Stomach (tissue), 9 donors: ENCODE results near the gene GNRHR. TPM values are rescaled to one million over a fixed set of nuclear protein-coding genes. Genes with fewer than 3 reads are reported as not detected.

Experiments
- DNase-seq, 2 donors: peaks; one replicate each; pipeline versions ENCODE4 v3.0.0 to v3.0.0-alpha.2; 2013 to 2019
- H3K27ac ChIP-seq, 5 donors: fragments of 200-600 bp in 4 of 5; sonication (generic) in 4 of 5; one replicate each; pipeline ENCODE4 v1.5.1; 2013 to 2019; ENCODE audit warnings: mild to moderate bottlenecking in 1 of 5, moderate library complexity in 1 of 5
- H3K27me3 ChIP-seq, 3 donors: fragments of 200-600 bp; sonication (generic); one replicate each; pipeline ENCODE4 v1.5.1; 2017 to 2019; ENCODE audit warnings: mixed run types in 1 of 3
- H3K36me3 ChIP-seq, 4 donors: fragments of 200-600 bp; sonication (generic); 1 replicate in 3 of 4; 2 replicates in 1 of 4; pipeline ENCODE4 v1.5.1; 2016 to 2019
- H3K4me1 ChIP-seq, 4 donors: fragments of 200-600 bp; sonication (generic); one replicate each; pipeline ENCODE4 v1.5.1; 2016 to 2019
- H3K4me3 ChIP-seq, 4 donors: fragments of 200-600 bp; sonication (generic) in 3 of 4; one replicate each; pipeline ENCODE4 v1.5.1; 2016 to 2019; ENCODE audit warnings: mild to moderate bottlenecking in 1 of 4
- H3K9me3 ChIP-seq, 4 donors: fragments of 200-600 bp; sonication (generic); one replicate each; pipeline ENCODE4 v1.5.1; 2016 to 2019
- CTCF ChIP-seq, 7 experiments: fragments of 450-650 bp in 4 of 7; fragments of 200-600 bp in 3 of 7; sonication (generic) in 3 of 7; IDR thresholded peaks; one replicate each; pipeline ENCODE4 v1.5.1; 2016 to 2019; ENCODE audit warnings: antibody characterized with exemption in 7 of 7, control low read depth in 2 of 7, mild to moderate bottlenecking in 1 of 7
- EP300 ChIP-seq: sonication (generic); formaldehyde crosslinking; IDR thresholded peaks from one replicate; pipeline ENCODE4 v1.6.1; 2017; ENCODE audit warnings: antibody characterized with exemption
- POLR2A ChIP-seq, 4 donors: fragments of 450-650 bp; IDR thresholded peaks; one replicate each; pipeline ENCODE4 v1.6.1; 2016; ENCODE audit warnings: antibody characterized with exemption in 4 of 4, control low read depth in 2 of 4, mild to moderate bottlenecking in 1 of 4, moderate library complexity in 1 of 4
- POLR2AphosphoS5 ChIP-seq, 3 donors: sonication (generic); formaldehyde crosslinking; IDR thresholded peaks; one replicate each; pipeline ENCODE4 v1.6.1; 2016; ENCODE audit warnings: antibody characterized with exemption in 3 of 3
- WGBS, 5 donors: extraction: QIAGEN DNeasy Blood & Tissue Kit in 3 of 5; methylation state at CpG; one replicate each; pipeline versions ENCODE4 v1.1.5 to v1.1.7; 2013 to 2018; 5-methylcytosine and 5-hydroxymethylcytosine counted together
- intact Hi-C: fragments of 100-400 bp; cut with DNase I; formaldehyde crosslinking; loops from one replicate; pipeline ENCODE4 v1.15.1; 2023; ENCODE audit warnings: low total_unique reads
- polyA plus RNA-seq, 3 donors: library from polyadenylated mRNA; stranded (reverse); fragments of 200-250 nt; gene quantifications; one replicate each; pipeline ENCODE4 v1.2.3, GENCODE V29; 2013
- small RNA-seq, 4 donors: library from RNA; depleted of rRNA; stranded (forward); fragments of <200 nt; gene quantifications; one replicate each; pipeline ENCODE3, GENCODE V24; 2016
- total RNA-seq, 5 donors: library from RNA; depleted of rRNA; stranded (reverse); fragments of >200 nt; gene quantifications; one replicate each; pipeline versions ENCODE4 v1.1.0 to v1.2.3, GENCODE V29; 2014 to 2016
- donor health status: healthy with polysubstance abuse.
- donor health status: Bipolar disorder and iron deficiency.
- donor health status: healthy.

GNRHR gene
- total and polyA plus RNA-seq, 8 donors, result not detected

DNA sequence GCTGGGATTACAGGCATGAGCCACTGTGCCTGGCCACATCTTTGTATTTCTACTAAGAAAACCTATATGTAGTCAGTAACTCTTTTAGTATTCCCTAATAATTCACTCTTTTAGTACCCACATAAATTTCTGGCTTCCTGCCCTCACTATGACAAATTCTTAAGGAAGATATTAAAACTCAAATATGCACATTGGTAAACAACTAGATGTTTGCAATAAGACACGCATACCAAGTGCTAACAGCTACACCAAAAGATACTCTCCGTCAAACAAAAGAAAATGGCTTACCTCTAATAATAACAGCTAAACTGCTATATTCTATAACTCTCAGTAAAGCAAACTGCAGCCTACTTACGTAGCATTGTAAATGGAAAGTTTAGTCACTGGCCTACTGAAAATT lies 59.5 kb downstream of the GNRHR start:
- Histone ChIP-seq H3K27me3 (no peaks in the 10 kb centered on the region), H3K9me3 (no peaks in the 10 kb centered on the region), H3K27ac (no peak overlapping the region), H3K4me3 (no peak overlapping the region), H3K36me3 (peaks cover 0 to 50% (median 32%) of the 10 kb centered on the region in 4 donors), H3K4me1 (peaks cover 4 to 18% (median 5%) of the 10 kb centered on the region in 4 donors)
- no peak for TF ChIP-seq EP300
- TF ChIP-seq POLR2A (IDR thresholded peaks at IDR 0.05), result no peak
- TF ChIP-seq CTCF (IDR thresholded peaks at IDR 0.05), result no peak
- no peak for TF ChIP-seq POLR2AphosphoS5 (IDR thresholded peaks at IDR 0.05)
- 86 to 93% (median 90%) methylated on average over 3 of the region's 3 CpGs for WGBS, 5 donors
- intact Hi-C loops, result no loop called here
- no peak for DNase-seq

DNA sequence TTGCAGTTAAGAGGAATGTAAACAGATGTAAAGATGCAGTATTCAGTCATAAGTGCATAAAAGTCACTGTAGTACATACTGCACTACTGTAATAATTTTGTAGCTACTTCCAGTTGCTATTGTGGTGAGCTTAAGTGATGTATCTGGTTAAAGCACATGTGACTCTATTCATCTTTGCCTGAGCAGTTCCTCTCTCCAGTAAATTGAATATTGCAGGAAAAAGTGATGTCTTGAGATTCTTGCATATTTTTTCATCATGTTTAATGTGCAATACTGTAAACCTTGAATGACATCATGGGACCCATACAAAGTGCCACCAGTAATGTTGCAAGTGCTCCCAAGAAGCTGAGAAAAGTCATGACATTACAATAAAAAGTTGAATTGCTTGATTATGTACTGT lies 62.9 kb downstream of the GNRHR start:
- no peaks in the 10 kb centered on the region for H3K9me3 ChIP-seq
- H3K27ac ChIP-seq, result no peak overlapping the region
- intact Hi-C loops, result no loop called here
- no peaks in the 10 kb centered on the region for H3K4me1 ChIP-seq
- DNase-seq, result no peak
- TF ChIP-seq POLR2AphosphoS5 (IDR thresholded peaks at IDR 0.05) (no peak), EP300 (no peak), POLR2A (IDR thresholded peaks at IDR 0.05) (no peak), CTCF (IDR thresholded peaks at IDR 0.05) (no peak)
- no peak overlapping the region for H3K4me3 ChIP-seq
- no peaks in the 10 kb centered on the region for H3K27me3 ChIP-seq
- peaks cover 0 to 54% (median 34%) of the 10 kb centered on the region in 4 donors for H3K36me3 ChIP-seq

Small RNAs within 50 kb of the gene (small RNA-seq; reads per million reads assigned to genes)
- 0 reads per million in 4 donors for gene RF00091

Other genes with a start within 250 kb of the GNRHR start
- gene CENPC, start 208.9 kb downstream of the GNRHR start, total RNA-seq, result 100 to 1,000 TPM in 1 of 5 donors, 10 to 100 TPM in 4; 30.3 to 159 (median 40.3) TPM
- gene CENPC, start 208.9 kb downstream of the GNRHR start, polyA plus RNA-seq, result 1 to 10 TPM; 2.7 to 5.8 (median 5.2) TPM
- under 1 TPM in 2 of 5 donors, not detected in 3; 0.37 to 0.43 TPM for gene STAP1, start 195.7 kb downstream of the GNRHR start, total RNA-seq
- 1 to 10 TPM; 1.1 to 1.3 (median 1.2) TPM for gene STAP1, start 195.7 kb downstream of the GNRHR start, polyA plus RNA-seq
- 100 to 1,000 TPM in 1 of 5 donors, 10 to 100 TPM in 3, 1 to 10 TPM in 1; 5.8 to 253 (median 35.4) TPM for gene UBA6, start 53.2 kb downstream of the GNRHR start, total RNA-seq
- gene UBA6, start 53.2 kb downstream of the GNRHR start, polyA plus RNA-seq, result 1 to 10 TPM; 2.0 to 7.3 (median 4.9) TPM
- gene TMPRSS11D, start 129.6 kb upstream of the GNRHR start, total RNA-seq, result not detected
- gene TMPRSS11D, start 129.6 kb upstream of the GNRHR start, polyA plus RNA-seq, result 10 to 100 TPM in 1 of 3 donors, not detected in 2; 27.3 TPM
- under 1 TPM in 1 of 5 donors, not detected in 4; 0.73 TPM for gene TMPRSS11A, start 209.1 kb upstream of the GNRHR start, total RNA-seq
- 10 to 100 TPM in 1 of 3 donors, not detected in 2; 17.5 TPM for gene TMPRSS11A, start 209.1 kb upstream of the GNRHR start, polyA plus RNA-seq